ENCODE results near the gene TMEM144.
A peak's percentile ranks its signal among the peaks of the same experiment; 100 is the strongest.

TMEM144 gene

GRCh38 chr4:158254292-158254691, 44.0 kb downstream of the TMEM144 start:
- H3K4me3 Mint-ChIP-seq: no peak overlapping the region
- DNase-seq: no peak
- no peaks in the 10 kb centered on the region for H3K27me3 Mint-ChIP-seq (ENCODE audit: low read depth, poor library complexity)
- H3K36me3 Mint-ChIP-seq (ENCODE audit: low read depth): no peaks in the 10 kb centered on the region
- H3K9me3 Mint-ChIP-seq: no peaks in the 10 kb centered on the region
- H3K4me1 Mint-ChIP-seq: no peaks in the 10 kb centered on the region
- H3K27ac Mint-ChIP-seq: no peak overlapping the region
- TF ChIP-seq CTCF (IDR thresholded peaks at IDR 0.05): no peak

- no peaks in the 10 kb centered on the region for H3K27me3 Mint-ChIP-seq (ENCODE audit: low read depth, poor library complexity)
- H3K4me1 Mint-ChIP-seq: no peaks in the 10 kb centered on the region
- H3K4me3 Mint-ChIP-seq: no peak overlapping the region
- DNase-seq: no peak
- peak; percentile 68 for TF ChIP-seq CTCF (IDR thresholded peaks at IDR 0.05)
- no peak overlapping the region for H3K27ac Mint-ChIP-seq
- no peaks in the 10 kb centered on the region for H3K36me3 Mint-ChIP-seq (ENCODE audit: low read depth)
- no peaks in the 10 kb centered on the region for H3K9me3 Mint-ChIP-seq
These were observed 45.5 kb downstream of the TMEM144 start for GRCh38 chr4:158255727-158256324.

GRCh38 chr4:158259955-158260575, 49.8 kb downstream of the TMEM144 start:
- H3K27ac Mint-ChIP-seq: no peak overlapping the region
- TF ChIP-seq CTCF (IDR thresholded peaks at IDR 0.05): peak; percentile 40
- no peak overlapping the region for H3K4me3 Mint-ChIP-seq
- no peaks in the 10 kb centered on the region for H3K4me1 Mint-ChIP-seq
- no peaks in the 10 kb centered on the region for H3K9me3 Mint-ChIP-seq
- H3K27me3 Mint-ChIP-seq (ENCODE audit: low read depth, poor library complexity): no peaks in the 10 kb centered on the region
- no peak for DNase-seq
- no peaks in the 10 kb centered on the region for H3K36me3 Mint-ChIP-seq (ENCODE audit: low read depth)

GRCh38 chr4:158261480-158261879, 51.2 kb downstream of the TMEM144 start:
- Mint-ChIP-seq H3K4me1 (no peaks in the 10 kb centered on the region), H3K27me3 (ENCODE audit: low read depth, poor library complexity) (no peaks in the 10 kb centered on the region), H3K4me3 (no peak overlapping the region), H3K36me3 (ENCODE audit: low read depth) (no peaks in the 10 kb centered on the region), H3K27ac (no peak overlapping the region), H3K9me3 (no peaks in the 10 kb centered on the region)
- TF ChIP-seq CTCF (IDR thresholded peaks at IDR 0.05): no peak
- no peak for DNase-seq

- Mint-ChIP-seq H3K27ac (no peak overlapping the region), H3K9me3 (no peaks in the 10 kb centered on the region), H3K4me1 (no peaks in the 10 kb centered on the region), H3K4me3 (no peak overlapping the region), H3K36me3 (ENCODE audit: low read depth) (no peaks in the 10 kb centered on the region), H3K27me3 (ENCODE audit: low read depth, poor library complexity) (no peaks in the 10 kb centered on the region)
- no peak for TF ChIP-seq CTCF (IDR thresholded peaks at IDR 0.05)
- DNase-seq: no peak
These were observed 58.3 kb downstream of the TMEM144 start for GRCh38 chr4:158268553-158268952.

GRCh38 chr4:158274636-158275035, 64.3 kb downstream of the TMEM144 start:
- H3K4me1 Mint-ChIP-seq: no peaks in the 10 kb centered on the region
- H3K4me3 Mint-ChIP-seq: no peak overlapping the region
- H3K27ac Mint-ChIP-seq: no peak overlapping the region
- TF ChIP-seq CTCF (IDR thresholded peaks at IDR 0.05): no peak
- no peaks in the 10 kb centered on the region for H3K9me3 Mint-ChIP-seq
- H3K27me3 Mint-ChIP-seq (ENCODE audit: low read depth, poor library complexity): no peaks in the 10 kb centered on the region
- no peak for DNase-seq
- H3K36me3 Mint-ChIP-seq (ENCODE audit: low read depth): no peaks in the 10 kb centered on the region
